Measurements from ENCODE around the gene CNTNAP2.

Gene CNTNAP2

GRCh38 chr7:148182264-148182663 lies 2065.7 kb downstream of the CNTNAP2 start:
- DNase-seq (ENCODE audit: low read depth, low spot score): no peak

DNA sequence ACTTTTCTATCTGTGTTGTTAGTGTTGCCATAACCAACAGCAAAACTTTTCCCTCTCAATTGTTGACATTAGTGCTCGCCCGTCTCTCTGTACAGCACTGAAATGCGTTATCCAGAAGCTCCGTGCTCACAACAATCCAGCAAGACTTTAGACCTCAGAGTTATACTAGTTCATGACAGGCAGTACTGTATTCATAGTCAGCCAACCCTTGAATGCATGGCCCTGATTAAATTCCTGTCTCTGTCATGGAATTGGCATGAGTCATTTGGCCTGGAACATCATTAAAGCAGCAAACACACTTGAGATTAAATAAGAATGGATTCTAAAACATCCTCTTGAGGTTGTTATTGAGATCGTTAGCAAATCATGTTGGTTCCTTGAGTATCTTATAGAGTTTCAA lies 2068.4 kb downstream of the CNTNAP2 start:
- DNase-seq (ENCODE audit: low read depth, low spot score): no peak

DNA sequence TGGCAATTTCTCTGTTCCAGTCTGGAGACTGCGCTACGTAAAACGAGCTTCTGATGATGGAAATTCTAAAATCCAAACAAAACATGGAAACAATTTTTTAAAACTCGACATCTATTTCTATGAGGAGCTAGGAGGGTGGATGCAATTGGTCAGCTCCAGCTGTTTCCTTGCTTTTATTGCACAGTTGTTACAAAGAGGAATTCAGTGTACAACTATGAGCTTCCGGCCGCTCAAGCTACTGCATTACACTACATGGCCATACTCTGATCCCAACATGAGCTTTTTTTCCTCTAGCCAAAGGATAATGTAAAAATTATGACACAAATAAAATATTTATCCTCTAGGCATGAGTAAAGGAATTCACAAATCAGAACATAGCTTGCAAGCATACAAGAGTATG lies 2070.9 kb downstream of the CNTNAP2 start:
- no peak for DNase-seq (ENCODE audit: low read depth, low spot score)

DNA sequence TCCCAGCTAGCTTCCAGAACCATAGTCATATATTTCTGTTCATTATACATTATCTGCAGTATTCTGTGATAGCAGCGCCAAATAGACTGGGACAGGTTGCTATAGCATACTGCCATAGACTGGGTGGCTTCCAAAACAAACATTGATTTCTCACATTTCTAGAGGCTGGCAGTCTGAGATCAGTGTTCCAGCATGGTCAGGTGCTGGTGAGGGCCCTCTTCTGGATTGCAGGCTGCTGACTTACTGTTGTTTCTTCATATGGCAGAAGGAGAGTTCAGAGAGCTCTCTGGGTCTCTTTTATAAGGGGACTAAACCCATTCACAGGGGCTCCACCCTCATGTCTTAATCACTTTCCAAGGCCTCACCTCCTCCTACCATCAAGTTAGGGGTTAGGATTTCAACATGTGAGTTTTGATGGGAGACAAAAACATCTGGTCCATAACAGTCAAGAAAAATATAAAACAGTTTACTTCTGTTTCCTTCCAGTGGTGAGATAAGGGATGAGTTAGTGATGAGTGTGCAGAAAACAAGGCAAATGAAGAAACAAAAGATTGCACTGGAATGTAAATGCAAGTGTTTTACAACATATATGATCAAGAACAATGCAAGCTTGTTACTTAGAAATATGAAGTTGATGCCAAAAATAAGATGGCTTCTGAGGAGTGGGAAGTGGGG lies 2074.9 kb downstream of the CNTNAP2 start:
- no peak for DNase-seq (ENCODE audit: low read depth, low spot score)

- DNase-seq (ENCODE audit: low read depth, low spot score): no peak
Measured at GRCh38 chr7:148192491-148192890, 2075.9 kb downstream of the CNTNAP2 start.

GRCh38 chr7:148201992-148202391 lies 2085.4 kb downstream of the CNTNAP2 start:
- no peak for DNase-seq (ENCODE audit: low read depth, low spot score)

- no peak for DNase-seq (ENCODE audit: low read depth, low spot score)
Measured at GRCh38 chr7:148204639-148205304, 2088.2 kb downstream of the CNTNAP2 start.

- no peak for DNase-seq (ENCODE audit: low read depth, low spot score)
Measured at GRCh38 chr7:148209643-148210190, 2093.1 kb downstream of the CNTNAP2 start.

DNA sequence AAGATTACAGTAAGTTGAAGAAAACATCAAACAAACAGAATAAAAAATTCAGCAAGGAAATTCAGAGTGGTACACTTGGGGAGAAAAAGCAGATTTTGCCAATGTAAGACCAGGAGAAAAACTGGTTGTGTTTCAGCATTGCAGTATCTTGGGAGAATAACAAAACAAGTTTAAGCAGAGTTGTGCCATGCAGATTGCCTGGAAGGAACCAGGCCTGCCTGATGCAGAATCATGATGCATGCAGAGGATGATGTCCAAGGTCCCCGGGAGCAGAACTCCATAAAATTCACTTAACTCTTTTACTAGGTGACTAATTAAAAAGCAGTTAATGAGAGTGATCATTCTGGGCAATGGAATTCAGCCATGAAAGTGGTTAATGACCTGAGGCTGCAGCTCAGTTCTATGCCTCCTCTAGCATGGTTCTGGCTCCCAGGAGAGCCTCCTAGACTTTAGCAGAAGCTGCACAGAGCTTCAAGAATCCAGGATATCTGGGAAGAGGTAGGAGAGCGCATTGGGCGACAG lies 2094.3 kb downstream of the CNTNAP2 start:
- DNase-seq (ENCODE audit: low read depth, low spot score): no peak

DNA sequence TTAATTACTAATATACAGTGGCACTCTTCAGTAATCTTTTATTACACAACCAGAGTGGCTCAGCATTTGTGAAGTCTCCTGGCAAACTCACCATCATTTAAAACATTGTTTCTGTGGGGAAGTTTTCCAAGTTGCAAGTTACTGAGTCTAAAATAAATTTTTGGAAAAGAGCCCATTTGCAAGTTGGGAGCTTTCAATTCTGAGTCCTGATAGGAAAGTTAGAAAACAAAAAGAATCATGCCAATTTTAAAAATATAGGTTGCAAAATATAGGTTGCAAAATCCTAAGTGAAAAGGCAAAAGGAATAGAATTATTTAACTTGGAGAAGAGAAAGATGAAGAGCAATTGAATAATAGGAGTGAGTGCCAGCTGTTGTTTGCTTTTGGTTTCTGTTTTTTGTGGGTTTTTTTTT lies 2095.1 kb downstream of the CNTNAP2 start:
- no peak for DNase-seq (ENCODE audit: low read depth, low spot score)

DNA sequence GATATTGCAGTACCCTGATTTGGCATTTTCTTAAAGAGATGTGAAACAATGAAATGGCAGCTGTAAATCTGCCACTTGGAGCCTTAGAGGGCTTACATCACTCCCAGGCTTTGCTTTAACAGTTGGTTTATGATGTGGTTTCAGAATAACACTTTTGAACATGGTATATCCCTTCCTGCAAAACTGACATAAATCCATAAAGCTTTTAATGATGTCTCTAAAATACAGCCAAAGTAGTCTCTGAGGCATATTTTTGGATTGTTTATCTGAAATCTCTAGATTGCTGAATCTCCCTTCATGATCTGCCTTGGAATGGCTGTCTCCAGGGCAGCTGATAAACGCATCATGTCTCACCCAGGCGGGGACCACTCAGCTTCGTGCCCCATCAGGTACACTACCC lies 2096.1 kb downstream of the CNTNAP2 start:
- no peak for DNase-seq (ENCODE audit: low read depth, low spot score)

GRCh38 chr7:148214101-148214500 lies 2097.5 kb downstream of the CNTNAP2 start:
- no peak for DNase-seq (ENCODE audit: low read depth, low spot score)

DNA sequence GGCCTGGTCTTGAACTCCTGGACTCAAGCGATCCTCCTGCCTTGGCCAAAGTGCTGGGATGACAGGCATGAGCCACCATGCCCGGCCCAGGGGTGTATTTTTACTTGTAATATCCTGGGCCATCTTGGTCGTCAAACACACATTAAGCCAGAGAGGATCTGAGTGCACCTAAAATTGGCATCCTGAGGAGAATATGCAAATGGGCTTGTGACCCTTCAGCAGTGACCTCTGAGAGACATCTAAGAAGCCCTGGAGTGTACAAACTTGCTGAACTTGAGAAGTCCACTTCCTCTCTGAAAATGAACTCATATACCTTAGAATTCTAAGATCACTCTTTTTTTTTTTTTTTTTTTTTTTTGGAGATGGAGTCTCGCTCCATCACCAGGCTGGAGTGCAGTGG lies 2102.0 kb downstream of the CNTNAP2 start:
- no peak for DNase-seq (ENCODE audit: low read depth, low spot score)

- DNase-seq (ENCODE audit: low read depth, low spot score): no peak
Measured at GRCh38 chr7:148222721-148223120, 2106.1 kb downstream of the CNTNAP2 start.

DNA sequence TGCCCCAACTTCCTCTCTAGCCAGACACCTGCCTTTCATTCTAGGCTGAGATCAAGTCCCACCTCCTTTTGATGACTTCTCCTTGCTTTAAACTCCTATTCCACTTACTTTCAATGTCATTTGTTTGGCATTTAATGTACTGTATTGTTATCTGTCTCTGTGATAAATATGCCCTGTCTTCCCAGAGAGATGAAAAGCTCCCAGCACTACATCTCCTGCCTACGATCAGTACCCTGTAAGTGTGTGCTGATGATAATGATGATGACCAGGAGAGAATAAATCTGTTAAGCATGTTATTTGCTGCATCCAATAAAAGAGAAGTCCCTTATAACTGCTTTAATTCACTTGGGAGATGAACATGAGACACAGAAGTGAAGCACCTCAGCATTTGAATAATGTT lies 2106.6 kb downstream of the CNTNAP2 start:
- DNase-seq (ENCODE audit: low read depth, low spot score): no peak

DNA sequence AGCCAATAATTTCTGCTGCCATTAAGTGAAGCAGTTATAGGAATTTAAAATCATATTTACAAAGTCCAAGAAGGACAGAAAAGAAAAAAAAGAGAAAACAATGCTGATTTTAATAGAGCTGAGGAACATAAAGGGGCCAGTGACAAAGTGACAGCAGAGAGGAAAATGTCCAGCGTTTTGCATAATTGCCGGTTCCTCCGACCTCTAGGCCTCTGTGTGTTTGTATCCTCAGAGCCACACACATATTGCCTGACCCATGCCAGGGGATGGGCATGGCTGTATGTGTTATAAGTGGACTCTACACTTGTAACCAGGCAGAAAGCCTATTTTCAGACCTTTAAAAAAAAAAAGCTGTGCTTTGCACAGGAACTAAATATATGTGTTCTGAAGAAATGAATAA lies 2107.1 kb downstream of the CNTNAP2 start:
- DNase-seq (ENCODE audit: low read depth, low spot score): no peak

DNA sequence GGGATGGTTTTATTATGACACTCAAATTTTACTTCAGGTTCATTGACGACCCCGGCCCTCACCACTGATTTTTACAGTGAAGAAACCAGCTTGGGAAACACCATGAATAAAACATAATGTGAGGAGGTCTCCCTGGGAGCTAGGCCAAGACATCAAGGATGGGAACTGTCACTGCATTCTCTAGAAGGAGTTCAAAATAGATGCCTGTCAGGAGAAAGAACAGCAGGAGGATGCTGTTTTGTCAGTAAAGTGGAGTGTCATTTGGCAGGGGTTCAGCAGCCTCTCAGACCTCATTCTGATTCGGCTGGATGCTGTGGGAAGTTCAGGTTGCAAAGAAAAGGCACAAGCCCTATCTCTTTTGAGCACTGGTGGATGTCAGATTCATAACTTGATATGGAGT lies 2113.7 kb downstream of the CNTNAP2 start:
- DNase-seq (ENCODE audit: low read depth, low spot score): no peak

- DNase-seq (ENCODE audit: low read depth, low spot score): no peak
Measured at GRCh38 chr7:148230883-148231282, 2114.3 kb downstream of the CNTNAP2 start.

GRCh38 chr7:148232784-148233183 lies 2116.2 kb downstream of the CNTNAP2 start:
- DNase-seq (ENCODE audit: low read depth, low spot score): no peak

GRCh38 chr7:148234715-148235114 lies 2118.1 kb downstream of the CNTNAP2 start:
- DNase-seq (ENCODE audit: low read depth, low spot score): no peak

GRCh38 chr7:148238761-148239325 lies 2122.2 kb downstream of the CNTNAP2 start:
- no peak for DNase-seq (ENCODE audit: low read depth, low spot score)

DNA sequence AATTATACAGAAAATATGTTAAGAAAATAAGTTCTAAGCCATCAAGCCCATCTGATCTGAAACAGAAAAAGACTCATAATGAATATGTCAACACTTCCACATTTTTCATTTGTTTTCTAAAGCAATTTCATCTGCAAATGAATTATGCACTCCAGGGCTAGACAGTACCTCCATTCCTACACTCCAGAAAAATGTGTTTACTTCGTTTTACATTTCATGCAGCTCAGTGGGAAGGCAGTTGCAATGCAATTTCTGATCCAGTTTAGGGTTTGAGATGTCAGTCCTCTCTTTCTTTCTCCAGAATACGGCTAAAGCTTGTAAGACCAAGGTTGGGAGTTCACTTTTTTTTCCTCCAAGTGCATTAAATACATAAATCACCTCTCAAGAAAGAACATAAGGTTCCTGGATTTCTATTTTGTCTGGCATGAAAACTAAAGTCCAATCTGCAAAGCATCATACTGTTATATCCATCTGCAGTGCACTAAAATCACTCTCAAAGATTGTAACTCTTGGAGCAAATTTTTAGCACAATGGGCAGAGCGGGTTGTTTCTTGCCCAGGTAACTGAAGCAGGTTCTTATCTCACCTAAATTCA lies 2125.2 kb downstream of the CNTNAP2 start:
- no peak for DNase-seq (ENCODE audit: low read depth, low spot score)

Measured in brain pericyte (primary cell).